Activated T-helper 1 cell treated with anti-CD3 and anti-CD28 coated beads, Interleukin-12 subunit alpha, Interleukin-12 subunit beta, Interleukin-2, Interleukin-4 antibody, amounts not matched to agents 30 ng/mL and 10 ng/mL and 1 ng/mL, durations not matched to agents 14 hours and 24 hours and 36 hours (primary cell): ENCODE data around the gene MTRF1. TPM values are rescaled to one million over a fixed set of nuclear protein-coding genes. Genes with fewer than 3 reads are reported as not detected.
"Not testable (repeated sequence)": the region's sequence is repeated elsewhere in the genome, so short reads cannot be mapped to it uniquely, and the experiment has no call there.

Experiments
- DNase-seq: peaks from one replicate; pipeline ENCODE4 v3.0.0; 2021; ENCODE audit warnings: low spot score
- H3K27ac Mint-ChIP-seq: one replicate; pipeline ENCODE4 v1.8.0; 2021; ENCODE audit warnings: mild to moderate bottlenecking, mixed read lengths
- H3K27me3 Mint-ChIP-seq: one replicate; pipeline ENCODE4 v1.8.0; 2022; ENCODE audit warnings: mild to moderate bottlenecking, moderate library complexity, mixed read lengths; ENCODE audit not compliant: insufficient read depth
- H3K36me3 Mint-ChIP-seq: one replicate; pipeline ENCODE4 v1.8.0; 2021; ENCODE audit warnings: low read depth, mixed read lengths
- H3K4me1 Mint-ChIP-seq: one replicate; pipeline ENCODE4 v1.8.0; 2021; ENCODE audit warnings: low read depth, mixed read lengths
- H3K4me3 Mint-ChIP-seq: one replicate; pipeline ENCODE4 v1.8.0; 2021; ENCODE audit warnings: mild to moderate bottlenecking, moderate library complexity, mixed read lengths
- H3K9me3 Mint-ChIP-seq: one replicate; pipeline ENCODE4 v1.8.0; 2021; ENCODE audit warnings: mixed read lengths
- intact Hi-C: fragments of 100-400 bp; cut with micrococcal nuclease; formaldehyde crosslinking; loops from one replicate; pipeline ENCODE4 v1.15.1; 2024
- total RNA-seq: library from RNA; stranded (reverse); gene quantifications from 2 replicates; pipeline ENCODE4 v1.2.3, GENCODE V29; 2022

MTRF1 gene
- total RNA-seq, 1 donor from 2014 or later, result 17.5 TPM

DNA sequence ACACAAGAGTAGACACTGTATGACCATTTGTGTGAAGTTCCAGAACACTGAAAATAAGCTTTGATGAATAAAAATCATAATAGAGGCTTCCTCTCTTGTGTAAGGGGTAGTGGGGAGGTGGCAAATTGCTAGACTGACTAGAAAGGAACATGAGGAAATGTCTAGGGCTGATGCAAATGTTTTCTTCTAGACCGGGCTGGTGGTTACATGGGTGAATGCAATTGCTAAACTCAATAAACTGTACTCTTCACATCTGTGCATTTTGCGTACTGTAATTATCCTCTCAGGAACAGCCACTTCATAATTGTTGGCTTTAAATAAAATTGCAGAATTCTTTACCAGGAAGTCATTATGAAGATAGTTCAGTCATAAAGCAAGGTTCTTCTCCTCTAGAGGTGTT is 63.9 kb downstream of the MTRF1 start:
- Mint-ChIP-seq H3K27me3 (peaks cover 3% of the 10 kb centered on the region), H3K4me3 (no peak overlapping the region), H3K9me3 (no peaks in the 10 kb centered on the region), H3K36me3 (no peaks in the 10 kb centered on the region), H3K27ac (no peak overlapping the region), H3K4me1 (peaks cover 16% of the 10 kb centered on the region)
- DNase-seq, result no peak
- intact Hi-C loops, result loop anchor here (10.0 kb wide), 1 partner anchor 225 kb away; no protein-coding TSS in a partner anchor

DNA sequence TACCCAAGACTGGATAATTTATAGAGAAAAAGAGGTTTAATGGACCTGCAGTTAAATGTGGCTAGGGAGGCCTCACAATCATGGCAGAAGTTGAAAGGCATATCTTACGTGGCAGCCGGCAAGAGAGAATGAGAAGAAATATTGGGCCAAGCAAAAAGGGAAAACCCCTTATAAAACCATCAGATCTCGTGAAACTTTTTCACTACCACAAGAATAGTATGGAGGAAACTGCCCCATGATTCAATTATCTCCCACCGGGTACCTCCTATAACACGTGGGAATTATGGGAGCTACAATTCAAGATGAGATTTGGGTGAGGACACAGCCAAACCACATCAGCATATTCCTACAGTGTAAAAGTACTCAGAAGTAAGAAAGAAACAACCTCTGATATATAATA is 64.3 kb downstream of the MTRF1 start:
- H3K4me3 Mint-ChIP-seq, result no peak overlapping the region
- H3K27ac Mint-ChIP-seq, result no peak overlapping the region
- peaks cover 3% of the 10 kb centered on the region for H3K27me3 Mint-ChIP-seq
- no peak for DNase-seq
- intact Hi-C loops, result loop anchor here (10.0 kb wide), 1 partner anchor 224 kb away; no protein-coding TSS in a partner anchor
- no peaks in the 10 kb centered on the region for H3K36me3 Mint-ChIP-seq
- H3K4me1 Mint-ChIP-seq, result peaks cover 20% of the 10 kb centered on the region
- H3K9me3 Mint-ChIP-seq, result no peaks in the 10 kb centered on the region

DNA sequence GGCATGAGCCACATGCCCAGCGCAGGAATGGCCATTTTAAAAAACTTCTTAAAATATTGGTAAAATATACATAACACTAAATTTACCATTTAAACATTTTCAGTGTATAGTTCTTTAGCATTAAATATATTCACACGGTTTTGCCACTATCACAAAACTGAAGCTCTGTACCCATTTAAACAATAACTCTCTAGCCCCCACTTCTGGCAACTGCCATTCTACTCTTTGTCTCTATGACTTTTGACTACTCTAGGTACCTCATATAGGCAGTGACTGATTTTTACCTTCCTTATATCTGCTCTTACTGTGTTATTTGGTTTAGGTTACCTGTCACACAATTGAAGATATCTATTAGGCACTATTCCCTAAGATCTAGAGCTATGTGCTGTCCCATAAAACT is 66.8 kb downstream of the MTRF1 start:
- intact Hi-C loops, result loop anchor here (10.0 kb wide), 1 partner anchor 222 kb away; no protein-coding TSS in a partner anchor
- DNase-seq, result no peak

DNA sequence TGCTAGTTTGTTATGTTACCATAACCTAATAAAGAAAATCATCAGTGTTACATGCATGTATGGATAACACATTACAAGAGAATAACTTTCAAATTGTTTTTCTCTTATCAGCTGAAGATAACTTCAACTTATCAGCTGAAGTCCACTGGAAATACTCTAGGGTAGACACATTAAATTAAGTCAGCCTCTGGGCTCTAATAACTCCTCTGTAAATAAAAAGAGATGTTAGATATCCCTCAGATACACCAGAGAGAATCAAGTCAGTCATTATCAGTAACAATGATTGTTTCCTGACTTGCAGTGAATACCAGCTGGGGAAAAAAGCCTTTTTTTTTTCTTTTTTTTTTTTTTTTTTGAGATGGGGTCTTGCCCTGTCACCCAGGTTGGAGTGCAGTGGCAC is 67.4 kb downstream of the MTRF1 start:
- DNase-seq, result no peak
- Mint-ChIP-seq H3K36me3 (peaks cover 12% of the 10 kb centered on the region), H3K27ac (no peak overlapping the region), H3K4me1 (peaks cover 45% of the 10 kb centered on the region), H3K4me3 (no peak overlapping the region), H3K27me3 (no peaks in the 10 kb centered on the region), H3K9me3 (no peaks in the 10 kb centered on the region)
- intact Hi-C loops, result loop anchor here (10.0 kb wide), 1 partner anchor 221 kb away; no protein-coding TSS in a partner anchor

More for the DNA sequence above, 66.8 kb downstream of the MTRF1 start:
- Mint-ChIP-seq H3K9me3 (no peaks in the 10 kb centered on the region), H3K4me1 (peaks cover 43% of the 10 kb centered on the region), H3K36me3 (peaks cover 12% of the 10 kb centered on the region), H3K4me3 (no peak overlapping the region), H3K27ac (no peak overlapping the region), H3K27me3 (peaks cover 3% of the 10 kb centered on the region)

DNA sequence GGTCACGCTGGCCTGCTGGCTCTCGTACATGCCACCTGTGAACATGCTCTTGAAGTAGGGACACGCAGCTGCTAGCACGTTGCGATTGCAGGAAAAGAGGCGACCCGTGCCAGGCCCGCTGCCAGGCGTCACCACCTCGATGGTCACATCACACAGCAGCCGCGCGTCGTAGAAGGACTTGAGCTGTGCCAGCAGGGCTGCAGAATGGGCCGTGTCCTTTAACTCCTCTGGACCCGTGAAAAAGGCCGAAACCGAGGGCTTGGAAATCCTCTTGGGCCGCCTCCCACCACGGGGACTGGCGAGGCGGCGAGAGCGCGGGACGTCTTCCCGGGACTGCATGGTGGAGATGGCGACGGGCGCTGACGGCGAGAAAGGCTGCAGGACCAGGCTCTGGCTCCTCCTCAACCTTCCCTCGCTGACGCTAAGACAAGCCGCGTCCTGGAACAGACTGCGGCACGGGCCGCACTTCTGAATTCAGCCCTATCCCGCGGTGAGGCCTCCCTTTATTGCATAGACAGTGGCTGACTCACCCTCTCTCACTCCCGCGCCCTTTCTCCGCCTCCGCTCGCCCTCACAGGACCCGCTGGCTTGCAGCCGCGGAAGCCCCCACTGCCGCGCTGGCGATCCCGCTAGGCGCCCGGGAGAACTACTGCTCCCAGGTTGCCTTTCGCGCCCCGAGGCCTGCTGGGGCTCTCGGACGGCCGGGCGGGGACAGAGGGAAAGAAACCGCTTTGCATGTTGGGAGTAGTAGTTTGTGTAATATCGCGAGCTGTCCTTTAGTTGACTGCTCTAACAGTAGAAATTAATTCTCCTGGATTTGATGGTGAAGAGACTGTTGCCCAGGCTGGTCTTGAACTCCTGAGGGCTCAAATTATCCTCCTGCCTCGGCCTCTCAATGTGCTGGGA is 69.2 kb downstream of the MTRF1 start, which contains the start of gene KBTBD7:
TSS of gene KBTBD7 (minus strand) at position 651 of the 906 bp plus-strand sequence. CDS start at position 339, 312 bp downstream.
- Mint-ChIP-seq H3K4me1 (peaks cover 58% of the 10 kb centered on the region), H3K27me3 (no peaks in the 10 kb centered on the region), H3K27ac (peak within 1 kb of the TSS; percentile 97), H3K9me3 (no peaks in the 10 kb centered on the region), H3K4me3 (peak within 1 kb of the TSS; percentile 93), H3K36me3 (peaks cover 22% of the 10 kb centered on the region)
- intact Hi-C loops, result loop anchor here (1.0 to 10.0 kb wide), 12 partner anchors 15 to 422 kb away; partner anchors contain the start of genes ELF1, KBTBD6, MRPS31 and MTRF1
- peak; percentile 88 for DNase-seq

DNA sequence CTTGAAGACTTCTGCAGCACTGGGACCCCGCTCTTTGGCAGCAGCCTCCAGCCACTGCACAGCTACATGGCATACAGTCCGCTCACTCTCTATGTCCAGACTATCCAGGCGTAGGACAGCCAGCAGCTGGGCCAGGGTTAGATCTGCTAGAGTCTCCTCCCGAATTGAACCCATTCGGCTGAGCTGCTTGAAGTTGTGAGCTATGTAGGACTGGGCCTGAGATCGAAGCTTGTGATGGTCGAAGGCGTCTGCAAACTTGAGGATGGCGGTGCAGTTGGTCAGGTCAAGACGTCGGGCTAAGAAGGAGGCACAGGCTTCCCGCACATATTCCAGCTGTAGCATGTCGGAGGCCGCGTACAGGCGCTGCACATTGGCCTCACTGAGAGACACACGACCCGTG is 69.9 kb downstream of the MTRF1 start:
- Mint-ChIP-seq H3K4me3 (peak overlapping the region; percentile 93), H3K36me3 (peaks cover 23% of the 10 kb centered on the region), H3K27me3 (no peaks in the 10 kb centered on the region), H3K27ac (peak overlapping the region; percentile 97), H3K4me1 (peaks cover 58% of the 10 kb centered on the region), H3K9me3 (no peaks in the 10 kb centered on the region)
- DNase-seq, result no peak
- intact Hi-C loops, result loop anchor here (5.0 to 10.0 kb wide), 2 partner anchors 219 to 421 kb away; partner anchors contain the start of gene MRPS31

DNA sequence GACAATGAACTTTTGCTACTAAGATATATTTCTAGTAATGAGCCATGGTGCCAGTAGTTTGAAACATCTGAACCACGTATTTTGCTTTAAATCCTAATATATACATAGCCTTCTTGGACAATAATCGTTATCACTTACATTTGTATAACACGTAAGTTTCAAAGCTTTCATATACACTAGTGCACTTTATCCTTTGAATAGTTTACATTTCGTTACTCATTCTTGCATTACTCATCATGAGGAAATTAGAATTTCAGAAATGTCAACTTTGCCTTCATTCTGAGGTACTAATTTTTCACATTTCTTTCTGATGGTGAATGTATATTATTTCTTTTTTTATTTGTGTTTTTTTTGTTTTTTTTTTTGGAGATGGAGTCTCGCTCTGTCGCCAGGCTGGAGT is 74.8 kb downstream of the MTRF1 start:
- DNase-seq, result no peak
- H3K9me3 Mint-ChIP-seq, result no peaks in the 10 kb centered on the region
- peaks cover 2% of the 10 kb centered on the region for H3K27me3 Mint-ChIP-seq
- intact Hi-C loops, result no loop called here
- H3K27ac Mint-ChIP-seq, result no peak overlapping the region
- peaks cover 23% of the 10 kb centered on the region for H3K36me3 Mint-ChIP-seq
- no peak overlapping the region for H3K4me3 Mint-ChIP-seq
- H3K4me1 Mint-ChIP-seq, result peaks cover 33% of the 10 kb centered on the region

DNA sequence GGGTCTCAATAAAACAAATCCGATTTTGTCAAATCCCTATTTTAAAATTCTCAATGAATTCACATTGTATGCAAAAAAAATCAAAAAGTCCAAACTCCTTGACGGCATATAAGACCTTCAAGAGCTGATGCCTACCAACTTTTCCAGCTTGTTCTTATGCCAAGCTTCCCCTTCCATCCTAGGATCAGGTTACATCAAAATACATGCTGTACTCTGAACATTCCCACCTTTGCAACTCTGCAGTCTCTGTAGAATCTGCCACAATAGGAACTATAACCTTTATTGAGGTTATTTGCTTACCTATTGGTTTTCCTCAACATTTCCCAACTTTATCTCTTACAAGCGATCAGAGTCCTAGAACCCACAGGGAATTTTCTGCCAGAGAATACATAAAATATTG is 76.9 kb downstream of the MTRF1 start:
- DNase-seq, result no peak
- H3K36me3 Mint-ChIP-seq, result peaks cover 11% of the 10 kb centered on the region
- intact Hi-C loops, result no loop called here
- peaks cover 15% of the 10 kb centered on the region for H3K4me1 Mint-ChIP-seq
- no peak overlapping the region for H3K4me3 Mint-ChIP-seq
- peaks cover 2% of the 10 kb centered on the region for H3K27me3 Mint-ChIP-seq
- H3K9me3 Mint-ChIP-seq, result no peaks in the 10 kb centered on the region
- no peak overlapping the region for H3K27ac Mint-ChIP-seq

DNA sequence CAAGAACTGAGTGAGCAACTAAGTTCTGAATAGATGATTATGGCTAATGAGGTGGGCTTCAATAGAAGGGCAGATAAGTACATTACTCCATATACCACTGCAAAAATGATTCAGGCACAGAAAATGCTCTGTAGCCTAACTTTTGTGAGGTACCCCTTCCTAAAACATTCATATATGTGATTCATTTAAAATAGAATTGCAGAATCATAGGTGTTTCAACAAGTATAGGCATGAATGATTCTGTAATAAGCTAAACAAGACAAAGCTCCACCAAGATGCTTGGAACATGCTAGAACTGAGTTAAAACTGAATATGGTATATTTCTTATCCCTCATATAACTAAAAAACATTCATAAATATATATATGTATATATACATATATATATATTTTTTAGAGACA is 81.1 kb downstream of the MTRF1 start:
- no peak for DNase-seq
- Mint-ChIP-seq H3K27me3 (no peaks in the 10 kb centered on the region), H3K9me3 (no peaks in the 10 kb centered on the region), H3K4me1 (no peaks in the 10 kb centered on the region), H3K36me3 (peaks cover 2% of the 10 kb centered on the region), H3K4me3 (no peak overlapping the region), H3K27ac (no peak overlapping the region)
- intact Hi-C loops, result no loop called here

DNA sequence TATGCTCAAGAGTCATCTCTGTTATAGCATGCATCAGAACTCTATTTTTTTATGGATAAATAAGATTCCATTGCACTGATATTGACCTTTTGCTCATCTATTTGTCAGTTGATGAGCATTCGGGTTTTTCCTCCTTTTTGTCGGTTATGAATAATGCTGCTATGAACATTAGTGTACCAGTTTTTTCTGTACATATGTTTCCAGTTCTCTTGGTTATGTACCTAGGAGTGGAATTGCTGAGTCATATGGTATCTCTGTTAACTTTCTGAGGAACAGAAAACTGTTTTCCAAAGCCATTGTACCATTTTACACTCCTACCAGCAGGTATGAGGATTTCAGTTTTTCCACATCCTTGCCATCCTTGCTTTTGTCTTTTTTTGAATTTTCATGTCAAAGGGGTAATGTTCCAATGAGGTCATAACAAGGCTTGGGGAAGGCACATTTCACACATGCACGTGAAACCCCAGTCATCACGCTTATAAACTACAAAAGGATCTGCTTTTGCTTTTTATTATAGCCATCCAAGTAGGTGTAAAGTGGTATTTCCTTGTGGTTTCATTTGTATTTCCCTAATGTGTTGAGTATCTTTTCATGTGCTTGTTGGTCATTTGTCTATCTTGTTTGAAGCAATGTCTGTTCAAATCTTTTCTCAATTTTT is 83.7 kb downstream of the MTRF1 start:
- no peak for DNase-seq
- peak overlapping the region; percentile 23 for H3K27ac Mint-ChIP-seq
- no peak overlapping the region for H3K4me3 Mint-ChIP-seq
- no peaks in the 10 kb centered on the region for H3K27me3 Mint-ChIP-seq
- H3K9me3 Mint-ChIP-seq, result peaks cover 22% of the 10 kb centered on the region
- intact Hi-C loops, result loop anchor here (1.0 kb wide), 1 partner anchor 15 kb away; the partner anchor contains the start of gene KBTBD7
- peaks cover 5% of the 10 kb centered on the region for H3K36me3 Mint-ChIP-seq
- no peaks in the 10 kb centered on the region for H3K4me1 Mint-ChIP-seq

DNA sequence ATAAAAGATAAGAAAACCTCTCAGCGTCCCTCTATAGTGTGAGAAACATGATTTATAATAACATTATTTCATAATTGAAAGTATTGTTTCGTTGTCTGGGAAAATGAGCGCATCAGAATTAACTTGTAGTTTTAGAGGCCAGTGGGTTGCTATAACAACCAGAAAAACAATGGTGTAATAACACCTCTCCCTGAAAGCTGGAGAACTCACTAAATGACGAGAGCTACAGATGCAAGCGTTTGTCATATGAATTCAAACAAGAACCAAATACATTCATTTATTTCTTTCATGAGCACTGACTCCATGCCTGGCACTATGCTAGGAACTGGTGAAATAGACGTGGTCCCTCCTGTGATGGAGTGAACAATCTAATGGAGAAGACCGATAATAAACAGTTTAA is 85.3 kb downstream of the MTRF1 start:
- DNase-seq, result no peak
- Mint-ChIP-seq H3K27me3 (no peaks in the 10 kb centered on the region), H3K4me1 (no peaks in the 10 kb centered on the region), H3K36me3 (peaks cover 5% of the 10 kb centered on the region), H3K4me3 (no peak overlapping the region), H3K9me3 (peaks cover 31% of the 10 kb centered on the region), H3K27ac (no peak overlapping the region)
- intact Hi-C loops, result no loop called here

DNA sequence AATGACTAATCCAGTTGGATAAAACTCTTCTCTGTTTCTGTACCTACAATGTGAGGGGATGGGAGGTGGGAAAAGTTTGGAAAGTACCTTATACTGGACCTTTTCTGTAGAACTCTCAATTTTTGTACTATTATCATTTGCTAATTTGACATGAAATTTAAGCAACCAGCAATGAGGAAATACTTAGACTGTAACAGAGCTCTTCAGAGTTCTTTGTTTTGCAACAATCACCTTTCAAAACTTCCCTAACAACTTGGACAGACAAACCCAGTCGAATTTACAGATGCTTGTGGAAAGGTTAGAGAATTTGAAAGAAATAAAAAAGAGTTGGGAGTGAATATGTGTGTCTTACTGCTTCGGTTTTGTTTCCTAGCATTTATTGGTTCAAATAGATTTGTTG is 85.8 kb downstream of the MTRF1 start:
- H3K27ac Mint-ChIP-seq, result no peak overlapping the region
- H3K27me3 Mint-ChIP-seq, result no peaks in the 10 kb centered on the region
- no peak for DNase-seq
- peaks cover 5% of the 10 kb centered on the region for H3K36me3 Mint-ChIP-seq
- H3K4me3 Mint-ChIP-seq, result no peak overlapping the region
- intact Hi-C loops, result no loop called here
- peaks cover 4% of the 10 kb centered on the region for H3K4me1 Mint-ChIP-seq
- H3K9me3 Mint-ChIP-seq, result peaks cover 35% of the 10 kb centered on the region

DNA sequence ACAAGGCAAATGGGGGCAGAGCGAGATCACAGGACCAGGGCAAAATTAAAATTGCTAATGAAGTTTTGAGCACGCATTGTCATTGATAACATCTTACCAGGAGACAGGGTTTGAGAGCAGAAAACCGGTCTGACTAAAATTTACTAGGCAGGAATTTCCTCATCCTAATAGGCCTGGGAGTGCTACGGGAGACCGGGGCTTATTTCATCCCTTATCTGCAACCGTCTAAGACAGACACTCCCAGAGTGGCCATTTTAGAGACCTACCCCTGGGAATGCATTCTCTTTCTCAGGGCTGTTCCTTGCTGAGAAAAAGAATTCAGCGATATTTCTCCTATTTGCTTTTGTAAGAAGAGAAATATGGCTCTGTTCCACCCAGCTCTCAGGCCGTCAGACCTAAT is 87.8 kb downstream of the MTRF1 start:
- H3K27ac Mint-ChIP-seq, H3K27me3 Mint-ChIP-seq, DNase-seq, H3K36me3 Mint-ChIP-seq, H3K4me1 Mint-ChIP-seq, intact Hi-C loops, H3K4me3 Mint-ChIP-seq: not testable (repeated sequence)
- H3K9me3 Mint-ChIP-seq, result peaks cover 36% of the 10 kb centered on the region
